ENCODE data around the gene STIM2. TPM values are rescaled to one million over a fixed set of nuclear protein-coding genes. Genes with fewer than 3 reads are reported as not detected.

STIM2 gene
- total and polyA plus RNA-seq, 2 of the 4 experiments (the other 2 are of a cell fraction) = 16.1 to 27.6 TPM

GRCh38 chr4:27056281-27056680 lies 195.6 kb downstream of the STIM2 start:
- no peak for ATAC-seq (ENCODE audit: low read depth)
- in situ Hi-C loops (cut with MboI; ENCODE audit: low sequenced_read_pairs) (no loop called here), intact Hi-C loops (cut with micrococcal nuclease) (no loop called here), dilution Hi-C loops (cut with HindIII; ENCODE audit: low sequenced_read_pairs, unreplicated experiment) (no loop called here)
- H2BK20ac ChIP-seq (ENCODE audit: low read depth, low read length) = no peak overlapping the region
- H3K23ac ChIP-seq (ENCODE audit: low read depth, low read length) = no peak overlapping the region
- no peak overlapping the region for H4K91ac ChIP-seq (ENCODE audit: insufficient read depth, low read depth, low read length)
- H2AK5ac ChIP-seq (ENCODE audit: low read depth, low read length) = no peak overlapping the region
- TF ChIP-seq FOS (IDR thresholded peaks at IDR 0.05; ENCODE audit: low read depth, low read length) (no peak), SMC3 (IDR thresholded peaks at IDR 0.05; ENCODE audit: low read depth, low read length) (no peak), RAD21 (IDR thresholded peaks at IDR 0.05; ENCODE audit: low read length) (no peak), NFE2L2 (IDR thresholded peaks at IDR 0.05; ENCODE audit: low read depth, low read length) (no peak)
- no peak overlapping the region for H2BK5ac ChIP-seq (ENCODE audit: low read depth, low read length, poor library complexity, severe bottlenecking)
- H2BK15ac ChIP-seq (ENCODE audit: low read depth, low read length) = no peak overlapping the region
- H2AK9ac ChIP-seq (replicated peaks; ENCODE audit: low read depth, low read length, poor library complexity) = no peak overlapping the region
- no peak overlapping the region for H3K4ac ChIP-seq (ENCODE audit: low read depth, low read length)
- no peaks in the 10 kb centered on the region for H3K9me3 ChIP-seq (ENCODE audit: control insufficient read depth, insufficient read depth, low read length)
- H3K4me2 ChIP-seq (ENCODE audit: low read depth, low read length) = no peak overlapping the region
- no peaks in the 10 kb centered on the region for H4K20me1 ChIP-seq (ENCODE audit: insufficient read depth, low read length)
- ChIA-PET CTCF (no interaction called here), POLR2A (ENCODE audit: unreplicated experiment) (no interaction called here)
- H3K36me3 ChIP-seq (ENCODE audit: control insufficient read depth, insufficient read depth, low read length) = no peaks in the 10 kb centered on the region
- no peak overlapping the region for H3K18ac ChIP-seq (ENCODE audit: low read depth, low read length)
- H3K27me3 ChIP-seq (ENCODE audit: control insufficient read depth, insufficient read depth, low read length) = peaks cover 8% of the 10 kb centered on the region
- no peaks in the 10 kb centered on the region for H3K4me1 ChIP-seq (ENCODE audit: control insufficient read depth, insufficient read depth, low read length)
- DNase-seq = no peak
- no peak overlapping the region for H4K5ac ChIP-seq (ENCODE audit: low read depth, low read length)
- WGBS, 2 experiments (ENCODE audit: extremely low coverage in 2 of 2, insufficient read length in 1 of 2) = 75% methylated on average over 5 of the region's 16 CpGs; no CpG with 5 or more reads in 1 of the 2 experiments
- no peak overlapping the region for H2BK120ac ChIP-seq (ENCODE audit: low read depth, low read length)
- no peak overlapping the region for H4K8ac ChIP-seq (ENCODE audit: low read depth in 2 of 2, low read length in 2 of 2)
- H3K14ac ChIP-seq (replicated peaks; ENCODE audit: low read depth, low read length) = no peak overlapping the region
- H2AFZ ChIP-seq (replicated peaks; ENCODE audit: low read length, poor library complexity) = no peak overlapping the region
- H3K27ac ChIP-seq (ENCODE audit: insufficient read depth, low read length) = no peak overlapping the region
- no TSS peak for BruUV-seq (replicated peaks)
- H3K4me3 ChIP-seq (ENCODE audit: insufficient read depth, low read depth, low read length) = no peak overlapping the region
- H3K9ac ChIP-seq (ENCODE audit: low read depth, low read length) = no peak overlapping the region
- H3K9me1 ChIP-seq (ENCODE audit: insufficient read depth, low read length) = no peaks in the 10 kb centered on the region
- H3K79me1 ChIP-seq (ENCODE audit: low read depth in 1 of 2, low read length in 2 of 2) = no peaks in the 10 kb centered on the region
- no peak overlapping the region for H3K56ac ChIP-seq (ENCODE audit: extremely low read depth, insufficient read depth, low read length)
